ENCODE data around the gene VWA1.
"Not testable (repeated sequence)": the region's sequence is repeated elsewhere in the genome, so short reads cannot be mapped to it uniquely, and the experiment has no call there.

Gene VWA1

DNA sequence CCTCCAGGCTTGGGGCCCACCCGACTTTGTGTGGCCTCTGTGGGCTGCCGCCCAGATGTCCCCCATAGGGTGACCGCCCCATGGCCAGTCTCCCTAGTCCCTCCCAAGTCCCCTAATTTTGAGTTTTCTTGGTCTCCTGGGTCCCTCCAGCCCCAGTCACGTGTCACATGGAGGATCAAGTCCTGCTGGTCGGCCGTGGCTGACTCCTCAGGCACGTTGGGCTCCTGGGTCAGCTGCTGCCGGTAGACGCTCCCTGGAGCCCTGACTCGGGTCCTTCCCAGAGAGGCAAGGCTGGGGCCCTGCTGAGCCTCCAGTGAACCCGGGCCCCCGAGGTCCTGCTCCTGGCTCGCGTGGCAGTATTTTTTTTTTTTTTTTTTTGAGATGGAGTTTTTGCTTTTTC, 24.2 kb downstream of the VWA1 start:
- not testable (repeated sequence) for DNase-seq

DNA sequence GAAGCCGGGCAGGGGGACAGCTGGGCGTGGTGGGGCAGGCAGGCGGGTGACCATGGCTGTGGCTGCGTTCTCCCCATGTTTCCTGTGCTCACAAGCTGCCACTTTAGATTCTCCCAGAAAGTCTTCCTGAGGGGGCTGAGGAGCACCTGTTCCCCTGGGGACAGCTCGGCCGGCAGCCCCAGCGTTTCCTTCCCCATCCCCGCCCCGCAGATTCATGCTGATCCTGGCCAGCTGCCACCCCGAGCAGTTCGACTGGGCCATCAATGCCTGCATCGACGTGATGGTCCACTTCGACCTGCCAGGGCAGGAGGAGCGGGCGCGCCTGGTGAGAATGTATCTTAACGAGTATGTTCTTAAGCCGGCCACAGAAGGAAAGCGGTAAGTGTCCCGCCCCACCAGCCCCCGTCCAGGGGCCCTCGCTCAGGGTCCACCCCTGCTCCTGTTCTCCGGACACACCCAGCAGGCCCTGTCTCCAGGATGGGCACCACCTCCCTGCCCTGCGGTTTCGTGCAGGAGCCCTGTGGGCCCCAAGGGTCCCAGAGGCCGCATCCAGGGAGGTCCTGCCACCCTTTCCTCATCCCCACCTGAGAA, 25.1 kb downstream of the VWA1 start:
- DNase-seq: no peak

DNA sequence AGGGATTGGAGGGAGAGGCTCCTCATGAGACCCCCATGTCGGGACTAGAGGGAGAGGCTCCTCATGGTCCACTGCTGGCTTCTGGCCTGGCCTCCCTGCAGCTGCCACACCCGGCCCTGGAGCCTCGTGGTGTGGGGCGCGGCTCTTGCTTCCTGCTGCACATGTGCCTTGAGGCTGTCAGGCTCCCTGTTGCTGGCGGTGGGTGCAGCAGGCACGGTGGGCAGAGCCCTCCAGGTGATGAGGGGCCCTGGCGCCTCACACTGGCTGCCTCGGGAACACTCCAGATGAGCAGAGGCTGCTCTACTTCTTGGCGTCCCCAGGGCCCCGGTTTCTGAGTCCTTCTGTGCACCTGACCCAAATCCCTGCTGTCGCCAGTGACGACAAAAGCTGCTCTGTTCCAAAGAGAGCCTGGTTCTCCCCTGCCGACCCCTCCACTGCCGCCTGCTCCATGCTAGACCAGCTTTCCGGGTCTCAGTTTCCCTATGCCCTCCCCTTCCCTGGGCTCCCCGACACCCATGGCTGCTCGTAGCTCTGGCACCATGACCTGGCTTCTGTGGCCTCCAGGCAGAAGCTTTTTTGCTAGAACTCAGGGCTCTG, 26.3 kb downstream of the VWA1 start:
- DNase-seq: no peak

DNA sequence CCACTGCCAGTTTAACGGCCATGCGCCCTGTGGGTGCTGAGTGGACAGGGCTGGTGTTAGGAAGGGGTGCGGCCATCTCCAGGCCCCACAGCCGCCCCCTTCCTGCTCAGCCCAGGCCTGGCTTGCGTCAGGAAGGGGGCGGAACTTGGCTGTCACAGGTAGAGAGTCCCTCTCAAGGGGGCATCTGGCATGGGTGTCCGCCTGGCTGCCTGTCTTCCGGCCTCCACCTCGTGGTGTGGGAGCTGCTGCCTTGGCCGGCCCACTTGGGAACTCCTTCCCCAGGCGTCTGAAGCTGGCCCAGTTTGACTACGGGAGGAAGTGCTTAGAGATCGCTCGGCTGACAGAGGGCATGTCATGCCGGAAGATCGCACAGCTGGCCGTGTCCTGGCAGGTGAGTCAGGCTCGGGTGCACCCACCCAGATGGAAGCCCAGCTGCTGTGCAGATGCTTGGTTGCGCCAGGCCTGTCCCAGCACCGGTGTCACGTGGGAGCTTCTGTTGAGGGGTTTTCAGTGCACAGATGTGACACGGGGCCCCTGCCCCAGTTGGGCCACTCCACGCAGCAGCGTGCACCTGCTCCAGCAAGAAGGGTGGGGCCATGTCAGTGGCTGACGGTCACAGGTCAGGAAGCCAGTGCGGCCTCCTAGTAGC, 27.0 kb downstream of the VWA1 start:
- no peak for DNase-seq

DNA sequence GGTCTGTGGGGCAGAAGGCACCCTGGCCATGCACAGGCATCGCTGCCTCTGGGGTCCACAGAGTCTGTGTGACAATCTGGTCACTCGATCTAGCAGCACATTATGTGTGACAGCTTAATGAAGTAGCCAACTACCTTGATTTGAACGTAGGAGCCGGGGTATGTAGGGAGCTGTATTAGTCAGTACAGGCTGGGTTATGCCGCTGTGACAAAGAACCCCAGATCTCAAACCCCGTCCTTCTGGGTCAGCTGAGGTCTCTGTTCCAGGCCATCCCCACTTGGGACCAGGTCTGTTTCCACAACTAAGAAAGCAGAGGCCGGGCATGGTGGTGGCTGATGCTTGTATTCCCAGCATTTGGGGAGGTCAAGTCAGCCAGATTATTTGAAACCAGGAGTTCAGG, 27.8 kb downstream of the VWA1 start:
- no peak for DNase-seq

DNA sequence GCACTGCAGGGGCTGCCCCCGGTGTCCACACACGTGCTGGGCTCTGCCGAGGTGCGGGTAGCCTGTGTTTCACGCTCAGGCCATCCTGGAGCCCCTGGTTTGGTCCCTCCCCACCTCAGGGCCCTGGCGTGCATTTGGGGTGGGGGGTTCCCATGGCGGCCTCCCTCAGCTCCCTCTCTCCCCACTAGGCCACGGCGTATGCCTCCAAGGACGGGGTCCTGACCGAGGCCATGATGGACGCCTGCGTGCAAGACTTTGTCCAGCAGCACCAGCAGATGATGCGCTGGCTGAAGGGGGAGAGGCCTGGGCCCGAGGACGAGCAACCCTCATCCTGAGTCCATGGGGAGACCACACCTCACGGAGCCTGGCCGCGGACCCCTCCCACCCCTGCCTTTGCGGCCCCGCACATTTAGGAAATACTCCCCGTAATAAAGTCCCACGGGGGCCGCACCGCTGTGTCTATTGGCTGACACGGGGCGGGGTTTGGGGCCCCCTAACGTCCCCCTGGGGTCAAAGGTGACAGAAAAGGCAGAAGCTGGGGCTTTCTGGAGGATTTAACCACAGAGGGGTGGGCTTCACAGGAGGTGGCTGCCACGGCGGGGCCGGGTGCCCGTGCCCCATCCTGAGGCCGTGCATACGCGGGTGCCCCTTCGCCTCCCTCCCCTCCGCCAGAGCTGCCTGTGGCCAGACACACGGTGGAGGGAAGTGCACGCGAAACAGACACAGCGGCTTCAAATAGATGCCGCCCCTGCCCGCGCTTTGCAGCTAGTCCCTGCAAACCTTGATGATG, 32.9 kb downstream of the VWA1 start:
- not testable (repeated sequence) for DNase-seq

DNA sequence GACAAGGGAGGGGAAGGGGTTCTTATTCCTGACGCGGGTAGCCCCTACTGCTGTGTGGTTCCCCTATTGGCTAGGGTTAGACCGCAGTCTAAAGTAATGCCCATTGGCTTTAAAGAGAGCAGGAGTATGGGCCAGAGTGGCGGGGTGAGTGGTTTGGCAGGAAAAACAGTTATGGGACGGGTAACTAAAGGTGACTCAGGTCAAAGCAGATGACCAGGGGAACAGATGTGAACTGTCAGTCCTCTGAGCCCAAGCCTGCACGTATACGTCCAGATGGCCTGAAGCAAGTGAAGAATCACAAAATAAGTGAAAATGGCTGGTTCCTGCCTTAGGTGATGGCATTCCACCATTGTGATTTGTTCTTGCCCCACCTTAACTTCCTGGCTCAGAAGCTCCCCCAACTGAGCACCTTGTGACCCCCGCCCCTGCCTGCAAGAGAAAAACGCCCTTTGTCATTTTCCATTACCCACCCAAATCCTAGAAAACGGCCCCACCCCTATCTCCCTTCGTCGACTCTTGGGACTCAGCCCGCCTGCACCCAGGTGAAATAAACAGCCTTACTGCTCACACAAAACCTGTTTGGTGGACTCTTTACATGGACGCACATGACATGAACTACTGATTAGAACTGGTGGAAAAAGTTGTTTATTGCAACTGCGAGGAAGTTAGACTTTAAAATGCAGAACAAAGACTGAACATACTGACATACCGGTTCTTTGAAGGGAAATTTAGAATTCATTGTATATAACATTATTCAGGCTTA, 35.3 kb downstream of the VWA1 start:
- no peak for DNase-seq

DNA sequence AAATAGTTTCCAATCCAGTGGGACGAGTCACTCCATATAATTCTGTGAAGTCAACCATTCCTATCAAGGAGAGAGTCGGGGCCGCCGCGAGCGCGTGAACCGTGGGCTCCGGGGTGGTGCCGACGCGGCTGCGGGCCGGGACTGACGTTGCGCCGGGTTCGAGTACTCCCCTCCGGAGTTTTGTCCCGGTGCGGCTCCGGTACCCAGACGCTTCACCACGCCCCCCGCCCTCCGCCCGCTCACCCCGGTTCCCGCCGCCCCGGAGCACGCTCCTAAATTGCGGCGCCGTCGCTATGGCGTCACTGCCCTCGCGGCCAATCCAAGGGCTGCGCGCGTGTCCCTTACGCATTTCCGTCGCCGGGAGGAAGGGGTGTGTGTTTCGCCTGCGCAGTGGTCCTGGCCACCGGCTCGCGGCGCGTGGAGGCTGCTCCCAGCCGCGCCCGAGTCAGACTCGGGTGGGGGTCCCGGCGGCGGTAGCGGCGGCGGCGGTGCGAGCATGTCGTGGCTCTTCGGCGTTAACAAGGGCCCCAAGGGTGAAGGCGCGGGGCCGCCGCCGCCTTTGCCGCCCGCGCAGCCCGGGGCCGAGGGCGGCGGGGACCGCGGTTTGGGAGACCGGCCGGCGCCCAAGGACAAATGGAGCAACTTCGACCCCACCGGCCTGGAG, 36.0 kb downstream of the VWA1 start, which contains the start of gene ATAD3B:
Gene ATAD3B, plus strand, starts transcription at position 377 of the 664 bp plus-strand sequence. Its CDS starts 120 bp downstream, at position 497.
- DNase-seq: peak; percentile 95

DNA sequence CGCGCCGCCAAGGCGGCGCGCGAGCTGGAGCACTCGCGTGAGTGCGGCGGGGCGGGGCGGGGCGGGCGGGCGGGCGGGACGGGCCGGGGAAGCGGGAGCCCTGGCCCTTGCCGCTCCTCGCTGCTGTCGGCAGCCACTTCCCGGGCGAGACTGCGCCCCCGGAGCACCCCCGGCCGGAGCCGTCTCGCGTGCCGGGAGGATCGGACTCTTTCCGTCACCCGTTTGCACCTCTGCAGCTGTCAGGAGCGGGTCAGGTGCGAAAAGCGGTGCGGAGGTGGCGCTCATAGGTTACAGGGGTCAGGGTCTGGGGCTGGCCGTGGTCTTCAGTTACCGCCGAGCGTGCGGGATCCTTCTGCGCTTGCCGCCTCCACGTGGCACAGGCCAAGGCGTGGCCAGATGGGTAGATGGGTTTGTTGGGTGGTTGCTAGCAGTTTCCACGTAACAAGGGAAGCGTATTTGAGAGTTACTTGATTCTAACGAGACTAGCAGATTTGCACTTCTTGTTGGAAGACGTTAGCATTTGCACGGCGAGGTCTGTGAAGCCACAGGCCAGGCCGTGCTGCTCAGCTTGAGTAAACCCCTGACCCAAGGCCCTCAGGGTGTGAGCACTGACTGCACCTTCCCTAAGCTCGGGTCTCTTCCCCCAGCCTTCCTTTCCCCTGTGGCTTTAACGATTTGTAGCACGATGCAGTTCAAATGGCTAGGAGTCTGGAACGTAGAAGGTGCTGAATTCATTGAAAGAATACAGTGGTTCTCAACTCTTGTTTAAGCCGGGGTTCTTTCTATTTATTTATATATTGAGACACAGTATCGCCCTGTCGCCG, 36.8 kb downstream of the VWA1 start:
- not testable (repeated sequence) for DNase-seq

DNA sequence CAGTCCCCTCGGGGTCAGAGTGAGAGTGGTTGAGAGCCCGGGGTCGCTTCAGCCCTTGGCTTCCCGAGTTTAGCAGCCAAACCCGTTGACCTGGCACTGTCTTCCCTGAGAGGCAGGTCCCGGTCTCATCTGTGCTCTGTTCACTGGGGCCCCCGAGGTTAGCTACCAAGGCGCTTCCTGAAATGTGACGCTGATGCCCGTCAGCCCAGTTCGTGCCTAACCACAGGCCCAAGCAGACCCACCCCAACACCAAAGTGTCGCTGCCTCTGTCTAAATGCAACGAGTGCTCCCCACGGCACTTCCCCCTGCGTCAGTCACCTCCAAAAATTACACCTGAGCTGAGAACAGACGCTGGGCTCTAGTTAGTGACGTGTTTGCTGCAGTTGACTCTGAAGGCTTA, 40.5 kb downstream of the VWA1 start:
- DNase-seq: not testable (repeated sequence)

DNA sequence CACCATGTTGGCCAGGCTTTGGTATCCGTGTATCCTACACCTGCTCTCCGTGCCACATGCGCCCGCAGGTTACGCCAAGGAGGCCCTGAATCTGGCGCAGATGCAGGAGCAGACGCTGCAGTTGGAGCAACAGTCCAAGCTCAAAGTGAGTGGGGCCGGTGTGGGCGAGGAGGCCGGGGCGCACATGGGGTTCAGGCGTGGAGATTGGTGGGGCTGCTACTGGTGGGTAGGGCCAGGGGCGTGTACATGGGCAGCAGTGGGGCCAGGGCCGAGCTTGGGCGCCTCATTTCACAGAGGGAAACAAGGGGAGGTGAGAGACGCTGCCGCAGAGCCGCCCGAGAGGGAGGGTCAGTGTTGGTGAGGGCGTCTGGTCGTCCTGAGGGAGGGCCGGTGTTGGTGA, 41.7 kb downstream of the VWA1 start:
- no peak for DNase-seq

DNA sequence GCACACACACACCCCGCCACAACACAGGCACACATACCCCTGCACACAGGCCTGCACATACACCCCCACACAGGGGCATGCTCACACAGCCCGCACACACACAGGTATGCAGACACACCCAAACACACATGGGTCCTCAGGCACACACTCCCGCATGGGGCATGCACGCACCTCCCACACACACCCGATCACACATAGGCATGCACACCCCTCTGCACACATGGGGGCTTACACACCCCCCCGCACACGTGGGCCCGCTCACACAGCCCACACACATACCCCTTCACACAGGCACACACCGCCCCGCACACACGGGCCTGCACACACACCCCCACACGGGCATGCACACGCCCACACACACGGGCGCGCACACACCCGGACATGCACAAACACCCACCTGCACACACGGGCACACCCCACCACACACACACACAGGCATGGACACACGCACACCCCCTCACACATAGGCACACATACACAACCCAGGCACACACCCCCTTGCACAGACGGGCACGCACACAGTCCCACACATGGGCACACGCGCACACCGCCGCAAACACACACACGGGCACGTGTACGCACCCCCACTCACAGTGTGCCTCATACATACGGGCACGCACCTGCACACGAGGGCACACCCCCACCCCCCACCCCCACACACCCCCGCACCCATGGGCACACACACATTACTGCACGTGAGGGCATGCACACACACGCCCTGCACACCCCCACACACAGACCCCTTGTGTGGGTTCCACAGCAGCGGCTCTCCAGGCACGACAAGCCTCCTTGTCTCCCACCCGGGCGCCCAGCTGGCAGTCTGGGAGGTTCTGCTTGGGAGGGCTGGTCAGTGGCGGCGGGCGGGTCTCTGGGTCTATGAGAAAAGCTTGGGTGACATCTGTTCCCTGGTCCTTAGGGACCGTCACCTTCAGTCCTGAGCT, 44.3 kb downstream of the VWA1 start:
- no peak for DNase-seq

DNA sequence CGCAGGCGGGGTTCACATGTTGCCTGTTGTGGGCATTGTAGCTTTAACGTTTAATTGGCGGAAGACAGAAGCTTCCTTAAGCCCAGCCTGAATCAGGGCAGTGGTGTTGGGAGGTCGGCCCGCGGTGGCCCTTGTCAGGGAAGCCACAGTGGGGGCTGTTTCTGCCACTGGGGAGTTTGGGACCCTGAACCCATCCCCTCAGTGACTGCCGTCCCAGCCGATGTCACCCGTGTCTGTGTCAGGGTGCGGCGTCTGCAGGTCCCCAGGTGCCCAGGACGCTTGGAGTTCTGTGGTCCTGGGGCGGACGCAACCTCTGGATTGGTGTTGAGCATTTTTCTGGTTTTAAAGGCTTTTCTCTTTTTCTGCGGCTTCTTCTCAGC, 45.0 kb downstream of the VWA1 start:
- not testable (repeated sequence) for DNase-seq

DNA sequence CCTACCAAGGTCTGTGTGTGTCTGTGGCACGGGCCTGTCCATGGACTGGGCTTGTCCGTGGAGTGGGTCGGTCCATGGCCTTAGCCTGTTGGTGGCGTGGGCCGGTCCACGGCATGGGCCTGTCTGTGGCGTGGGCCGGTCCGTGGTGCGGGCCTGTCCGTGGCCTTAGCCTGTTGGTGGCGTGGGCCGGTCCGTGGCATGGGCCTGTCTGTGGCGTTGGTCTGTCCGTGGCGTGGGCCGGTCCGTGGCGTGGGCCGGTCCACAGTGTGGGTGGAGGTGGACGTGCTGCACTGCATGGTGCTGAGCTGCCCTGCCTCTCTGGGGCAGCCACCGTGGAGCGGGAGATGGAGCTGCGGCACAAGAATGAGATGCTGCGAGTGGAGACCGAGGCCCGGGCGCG, 46.3 kb downstream of the VWA1 start:
- DNase-seq: not testable (repeated sequence)

DNA sequence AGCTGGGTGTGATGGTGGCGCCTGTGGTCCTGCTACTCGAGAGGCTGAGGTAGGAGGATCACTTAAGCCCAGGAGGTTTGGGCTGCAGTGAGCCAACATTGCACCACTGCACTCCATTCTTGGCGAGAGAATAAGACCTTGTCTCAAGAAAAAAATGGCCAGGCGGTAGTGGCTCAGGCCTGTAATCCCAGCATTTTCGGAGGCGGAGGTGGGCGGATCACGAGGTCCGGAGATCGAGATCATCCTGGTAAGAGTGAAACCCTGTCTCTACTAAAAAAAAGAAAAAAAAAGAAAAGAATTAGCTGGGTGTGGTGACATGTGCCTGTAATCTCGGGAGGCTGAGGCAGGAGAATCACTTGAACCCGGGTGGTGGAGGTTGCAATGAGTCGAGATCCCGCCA, 47.4 kb downstream of the VWA1 start:
- DNase-seq: no peak

DNA sequence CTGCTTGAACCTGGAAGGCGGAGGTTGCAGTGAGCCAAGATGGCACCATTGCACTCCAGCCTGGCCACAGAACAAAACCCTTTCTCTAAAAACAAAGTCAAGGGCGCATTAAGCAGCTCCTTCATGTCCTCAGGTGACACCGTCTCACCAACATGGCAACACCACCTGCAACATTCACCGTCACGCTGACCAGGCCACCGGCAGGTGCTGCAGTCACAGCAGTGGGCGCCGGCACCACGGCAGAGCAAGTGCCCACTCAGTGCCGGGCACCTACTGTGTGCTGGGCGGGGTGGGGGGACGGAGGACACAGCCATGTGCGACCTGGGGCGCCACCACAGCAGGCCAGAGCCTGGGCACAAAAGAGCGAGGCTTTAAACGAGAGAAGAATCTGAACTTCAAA, 48.2 kb downstream of the VWA1 start:
- DNase-seq: no peak

DNA sequence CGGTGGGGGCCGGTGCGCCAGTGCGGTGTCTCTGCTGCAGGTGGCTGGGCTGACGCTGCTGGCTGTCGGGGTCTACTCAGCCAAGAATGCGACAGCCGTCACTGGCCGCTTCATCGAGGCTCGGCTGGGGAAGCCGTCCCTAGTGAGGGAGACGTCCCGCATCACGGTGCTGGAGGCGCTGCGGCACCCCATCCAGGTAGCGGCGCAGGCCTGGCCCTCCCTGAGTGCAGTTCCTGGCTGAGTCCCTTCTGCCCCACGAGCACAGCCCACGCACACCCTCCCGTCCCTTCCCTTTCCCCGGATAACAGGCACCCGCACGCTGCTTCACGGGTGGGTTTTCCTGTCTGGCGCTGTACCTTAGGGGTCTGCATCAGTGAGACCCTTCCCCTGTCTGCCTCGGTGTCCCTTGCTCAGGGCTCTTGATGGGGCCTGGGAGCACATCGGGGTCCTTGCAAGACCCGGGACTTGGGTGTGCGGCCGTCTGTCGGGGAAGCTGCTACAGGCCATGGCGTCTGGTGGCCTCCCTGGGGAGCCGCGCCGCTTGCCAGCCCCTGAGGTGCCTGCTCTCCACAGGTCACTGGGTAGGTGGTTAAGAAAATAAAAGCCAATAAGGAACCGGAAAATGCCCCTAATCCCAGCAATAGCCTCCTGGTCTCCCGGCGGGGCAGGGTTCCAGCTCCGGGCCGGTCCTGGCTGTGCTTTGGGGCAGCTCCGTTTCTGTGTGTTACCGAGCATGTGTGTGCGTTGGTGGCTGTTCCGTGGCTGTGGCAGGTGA, 49.7 kb downstream of the VWA1 start:
- not testable (repeated sequence) for DNase-seq

DNA sequence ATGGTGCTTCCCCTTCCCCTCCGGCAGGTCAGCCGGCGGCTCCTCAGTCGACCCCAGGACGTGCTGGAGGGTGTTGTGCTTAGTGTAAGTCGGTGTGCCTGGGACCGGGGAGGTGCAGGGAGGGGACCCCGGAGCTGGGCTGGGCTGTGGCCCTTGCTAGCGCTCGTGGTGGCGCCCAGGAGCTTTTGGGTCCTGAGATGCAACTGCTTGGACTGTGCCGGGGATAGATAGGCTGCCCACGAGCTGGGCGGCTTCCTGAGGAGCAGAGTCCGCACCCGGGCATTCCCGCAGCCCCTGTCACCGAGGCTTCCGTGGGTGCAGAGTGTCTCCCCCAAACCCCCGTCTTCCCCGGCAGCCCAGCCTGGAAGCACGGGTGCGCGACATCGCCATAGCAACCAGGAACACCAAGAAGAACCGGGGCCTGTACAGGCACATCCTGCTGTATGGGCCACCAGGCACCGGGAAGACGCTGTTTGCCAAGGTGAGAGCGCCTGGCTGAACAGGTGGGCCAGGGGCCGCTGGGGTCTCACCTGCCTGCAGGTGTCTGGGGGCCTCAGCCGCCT, 50.3 kb downstream of the VWA1 start:
- DNase-seq: not testable (repeated sequence)

DNA sequence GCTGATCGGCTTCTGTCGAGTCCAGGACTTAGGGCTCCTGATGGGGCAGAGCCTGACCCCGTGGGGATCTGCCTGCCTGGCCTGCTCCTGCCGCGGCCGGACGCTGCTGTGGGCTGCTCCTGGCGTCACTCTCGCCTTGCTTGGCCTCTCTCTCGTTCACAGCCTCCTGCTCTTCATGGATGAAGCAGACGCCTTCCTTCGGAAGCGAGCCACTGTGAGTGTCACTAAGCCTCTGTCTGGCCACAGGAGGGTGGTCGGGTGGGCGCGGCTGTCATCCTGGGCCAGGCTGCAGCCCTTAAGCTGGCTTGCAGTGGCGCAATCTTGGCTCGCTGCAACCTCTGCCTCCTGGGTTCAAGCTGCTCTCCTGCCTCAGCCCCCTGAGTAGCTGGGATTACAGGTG, 52.2 kb downstream of the VWA1 start:
- DNase-seq: no peak

All from stimulated activated CD4-positive, alpha-beta T cell treated with anti-CD3 and anti-CD28 coated beads, Interleukin-1b, Interleukin-23, amount 100 ng/mL, for 48 hours (primary cell).